Panc1 (cell line): ENCODE data around the gene PDK3. TPM values are rescaled to one million over a fixed set of nuclear protein-coding genes. Genes with fewer than 3 reads are reported as not detected.

Source experiments
- ATAC-seq: fragments of 200-7000 bp; cut with Tn5 transposase; 2 replicates; pipeline ENCODE4 v1.9.1; 2020; ENCODE audit warnings: mild to moderate bottlenecking, moderate library complexity
- BruUV-seq: library from RNA; stranded (reverse); fragments of 400-500 nt; replicated peaks from 2 replicates; lab custom pipeline; 2021; lab: Mats Ljungman, UMichigan
- CTCF ChIA-PET: fragments of 300-600 bp; sonication (Branson Sonifier 250); formaldehyde crosslinking; loops from one replicate; lab custom pipeline; 2022; ENCODE audit warnings: antibody characterized with exemption; lab: Charles Lee
- POLR2A ChIA-PET: fragments of 300-600 bp; sonication (Branson Sonifier 250); formaldehyde crosslinking; loops from one replicate; lab custom pipeline; 2022; ENCODE audit warnings: antibody characterized with exemption; lab: Charles Lee
- DNase-seq: peaks from one replicate; pipeline ENCODE4 v3.0.0-alpha.2; 2010; ENCODE audit warnings: low read depth, low spot score
- H3K27ac ChIP-seq: 2 replicates; pipeline ENCODE4 v1.5.1; 2011; ENCODE audit warnings: mild to moderate bottlenecking, low read length, inconsistent platforms
- H3K27me3 ChIP-seq: fragments of 200-500 bp; sonication (Bioruptor generic); 2 replicates; pipeline ENCODE4 v1.6.0; 2014; ENCODE audit warnings: low read length, inconsistent platforms; ENCODE audit not compliant: control insufficient read depth, insufficient read depth
- H3K36me3 ChIP-seq: fragments of 200-500 bp; sonication (Bioruptor generic); 2 replicates; pipeline ENCODE4 v1.5.1; 2014; ENCODE audit warnings: inconsistent platforms, mild to moderate bottlenecking, low read length, moderate library complexity; ENCODE audit not compliant: control insufficient read depth, insufficient read depth
- H3K4me1 ChIP-seq: 2 replicates; pipeline ENCODE4 v1.5.1; 2011; ENCODE audit warnings: inconsistent platforms, mild to moderate bottlenecking, low read length, moderate library complexity; ENCODE audit not compliant: control insufficient read depth, insufficient read depth
- H3K4me3 ChIP-seq, 2 experiments: 2 replicates each; pipeline ENCODE4 v1.5.1; 2011 to 2012; ENCODE audit warnings: low read depth in 2 of 2, low read length in 2 of 2, mild to moderate bottlenecking in 2 of 2, inconsistent platforms in 1 of 2, moderate library complexity in 1 of 2
- H3K9me3 ChIP-seq: fragments of 200-500 bp; sonication (Bioruptor generic); 2 replicates; pipeline ENCODE4 v1.5.1; 2014; ENCODE audit warnings: low read depth, mild to moderate bottlenecking, inconsistent platforms, low read length, moderate library complexity; ENCODE audit not compliant: control insufficient read depth, insufficient read depth
- POLR2AphosphoS5 ChIP-seq: IDR thresholded peaks from 2 replicates; pipeline ENCODE4 v1.6.1; 2012; ENCODE audit warnings: mild to moderate bottlenecking, low read depth, low read length, moderate library complexity
- SIN3A ChIP-seq: IDR thresholded peaks from 2 replicates; pipeline ENCODE4 v1.6.1; 2012; ENCODE audit warnings: low read depth, mild to moderate bottlenecking, low read length, moderate library complexity, borderline replicate concordance; ENCODE audit not compliant: insufficient read depth
- TCF7L2 ChIP-seq: IDR thresholded peaks from 2 replicates; pipeline ENCODE4 v1.6.1; 2011; ENCODE audit warnings: mild to moderate bottlenecking, low read depth, low read length, inconsistent platforms
- in situ Hi-C: cut with HindIII; loops from 2 replicates; pipeline ENCODE4 v1.10.0; 2016; ENCODE audit warnings: low sequenced_read_pairs, low pct_unique_long_range_greater_than_20kb
- intact Hi-C: fragments of 100-400 bp; cut with micrococcal nuclease; formaldehyde crosslinking; loops from one replicate; pipeline ENCODE4 v1.10.0; 2022; ENCODE audit not compliant: unreplicated experiment
- total RNA-seq: library from RNA; stranded (reverse); gene quantifications from one replicate; pipeline ENCODE4 v1.2.1, GENCODE V29; 2021; ENCODE audit not compliant: unreplicated experiment
- TF ChIP-seq, protein P1 (sequence below): fragments of 450-650 bp; IDR thresholded peaks from 2 replicates; pipeline ENCODE4 v1.5.1; 2017; ENCODE audit warnings: mild to moderate bottlenecking
- TF ChIP-seq, protein P2 (sequence below), 2 experiments: IDR thresholded peaks; 2 replicates each; pipeline ENCODE4 v1.6.1; 2011 to 2012; ENCODE audit warnings: low read depth in 2 of 2, control low read depth in 1 of 2, low read length in 1 of 2, mild to moderate bottlenecking in 1 of 2, moderate library complexity in 1 of 2; ENCODE audit not compliant: insufficient read depth in 1 of 2

PDK3 gene
- total RNA-seq, 1 experiment from 2014 or later = 5.5 TPM

DNA sequence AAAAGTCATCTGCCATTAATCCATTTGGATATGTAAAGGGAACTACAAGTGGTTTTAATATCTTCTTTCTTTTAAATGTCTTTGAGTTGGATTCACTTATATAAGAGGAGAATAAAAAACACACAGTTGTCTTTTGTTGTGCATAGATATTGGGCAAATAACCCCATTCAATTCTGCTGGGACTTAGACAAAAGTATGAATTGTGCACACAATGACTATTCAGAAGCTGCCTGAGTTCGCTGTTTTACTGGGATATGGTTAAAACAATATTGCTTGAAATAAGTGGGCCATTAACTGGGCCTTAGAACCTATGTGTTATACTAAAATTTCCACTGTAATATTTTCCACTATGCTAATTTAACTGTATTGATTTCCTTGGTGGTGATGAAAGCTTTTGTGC, 110.4 kb downstream of the PDK3 start:
- Histone ChIP-seq H3K36me3 (no peaks in the 10 kb centered on the region), H3K9me3 (no peaks in the 10 kb centered on the region), H3K27ac (no peak overlapping the region), H3K4me3 (no peak overlapping the region), H3K4me1 (no peaks in the 10 kb centered on the region), H3K27me3 (no peaks in the 10 kb centered on the region; the same call in none of the 2 replicates)
- BruUV-seq = no TSS peak
- intact Hi-C loops = no loop called here
- ATAC-seq (no peak), DNase-seq (no peak)
- no peak for TF ChIP-seq POLR2AphosphoS5
- TF ChIP-seq, protein P1, sequence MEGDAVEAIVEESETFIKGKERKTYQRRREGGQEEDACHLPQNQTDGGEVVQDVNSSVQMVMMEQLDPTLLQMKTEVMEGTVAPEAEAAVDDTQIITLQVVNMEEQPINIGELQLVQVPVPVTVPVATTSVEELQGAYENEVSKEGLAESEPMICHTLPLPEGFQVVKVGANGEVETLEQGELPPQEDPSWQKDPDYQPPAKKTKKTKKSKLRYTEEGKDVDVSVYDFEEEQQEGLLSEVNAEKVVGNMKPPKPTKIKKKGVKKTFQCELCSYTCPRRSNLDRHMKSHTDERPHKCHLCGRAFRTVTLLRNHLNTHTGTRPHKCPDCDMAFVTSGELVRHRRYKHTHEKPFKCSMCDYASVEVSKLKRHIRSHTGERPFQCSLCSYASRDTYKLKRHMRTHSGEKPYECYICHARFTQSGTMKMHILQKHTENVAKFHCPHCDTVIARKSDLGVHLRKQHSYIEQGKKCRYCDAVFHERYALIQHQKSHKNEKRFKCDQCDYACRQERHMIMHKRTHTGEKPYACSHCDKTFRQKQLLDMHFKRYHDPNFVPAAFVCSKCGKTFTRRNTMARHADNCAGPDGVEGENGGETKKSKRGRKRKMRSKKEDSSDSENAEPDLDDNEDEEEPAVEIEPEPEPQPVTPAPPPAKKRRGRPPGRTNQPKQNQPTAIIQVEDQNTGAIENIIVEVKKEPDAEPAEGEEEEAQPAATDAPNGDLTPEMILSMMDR = no peak
- no peak for TF ChIP-seq TCF7L2
- no peak for TF ChIP-seq SIN3A
- TF ChIP-seq, protein P2, sequence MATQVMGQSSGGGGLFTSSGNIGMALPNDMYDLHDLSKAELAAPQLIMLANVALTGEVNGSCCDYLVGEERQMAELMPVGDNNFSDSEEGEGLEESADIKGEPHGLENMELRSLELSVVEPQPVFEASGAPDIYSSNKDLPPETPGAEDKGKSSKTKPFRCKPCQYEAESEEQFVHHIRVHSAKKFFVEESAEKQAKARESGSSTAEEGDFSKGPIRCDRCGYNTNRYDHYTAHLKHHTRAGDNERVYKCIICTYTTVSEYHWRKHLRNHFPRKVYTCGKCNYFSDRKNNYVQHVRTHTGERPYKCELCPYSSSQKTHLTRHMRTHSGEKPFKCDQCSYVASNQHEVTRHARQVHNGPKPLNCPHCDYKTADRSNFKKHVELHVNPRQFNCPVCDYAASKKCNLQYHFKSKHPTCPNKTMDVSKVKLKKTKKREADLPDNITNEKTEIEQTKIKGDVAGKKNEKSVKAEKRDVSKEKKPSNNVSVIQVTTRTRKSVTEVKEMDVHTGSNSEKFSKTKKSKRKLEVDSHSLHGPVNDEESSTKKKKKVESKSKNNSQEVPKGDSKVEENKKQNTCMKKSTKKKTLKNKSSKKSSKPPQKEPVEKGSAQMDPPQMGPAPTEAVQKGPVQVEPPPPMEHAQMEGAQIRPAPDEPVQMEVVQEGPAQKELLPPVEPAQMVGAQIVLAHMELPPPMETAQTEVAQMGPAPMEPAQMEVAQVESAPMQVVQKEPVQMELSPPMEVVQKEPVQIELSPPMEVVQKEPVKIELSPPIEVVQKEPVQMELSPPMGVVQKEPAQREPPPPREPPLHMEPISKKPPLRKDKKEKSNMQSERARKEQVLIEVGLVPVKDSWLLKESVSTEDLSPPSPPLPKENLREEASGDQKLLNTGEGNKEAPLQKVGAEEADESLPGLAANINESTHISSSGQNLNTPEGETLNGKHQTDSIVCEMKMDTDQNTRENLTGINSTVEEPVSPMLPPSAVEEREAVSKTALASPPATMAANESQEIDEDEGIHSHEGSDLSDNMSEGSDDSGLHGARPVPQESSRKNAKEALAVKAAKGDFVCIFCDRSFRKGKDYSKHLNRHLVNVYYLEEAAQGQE (IDR thresholded peaks at IDR 0.05; ENCODE audit: insufficient read depth in 1 of 2, low read depth in 2 of 2, low read length in 1 of 2) = no peak
- ChIA-PET POLR2A (no interaction called here), CTCF (no interaction called here)
- in situ Hi-C loops = no loop called here

DNA sequence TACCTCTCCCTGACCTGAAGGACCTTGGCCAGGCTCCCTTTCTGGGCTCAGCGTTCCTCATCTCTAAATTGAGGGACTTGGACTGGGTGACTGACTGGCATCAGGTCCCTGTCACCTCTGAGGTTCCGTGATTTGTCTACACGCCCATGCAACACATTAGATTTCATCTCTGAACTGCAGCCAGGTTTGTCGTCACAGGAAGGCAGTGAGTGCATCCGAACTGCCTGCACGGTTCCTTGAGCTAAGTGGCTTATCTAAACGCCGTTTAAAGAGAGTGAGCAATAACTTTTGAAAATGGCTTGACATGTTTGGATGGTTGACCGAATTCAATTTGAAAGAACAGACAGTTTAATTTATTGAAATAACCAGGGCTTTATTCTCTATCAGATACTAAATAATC, 112.0 kb downstream of the PDK3 start:
- H3K27me3 ChIP-seq = no peaks in the 10 kb centered on the region; the same call in none of the 2 replicates
- H3K4me3 ChIP-seq = no peak overlapping the region
- H3K4me1 ChIP-seq = no peaks in the 10 kb centered on the region
- ATAC-seq = no peak
- no peaks in the 10 kb centered on the region for H3K36me3 ChIP-seq
- intact Hi-C loops (no loop called here), in situ Hi-C loops (no loop called here)
- no peak overlapping the region for H3K27ac ChIP-seq
- no peak for DNase-seq
- TF ChIP-seq, protein P2 (IDR thresholded peaks at IDR 0.05; ENCODE audit: insufficient read depth in 1 of 2, low read depth in 2 of 2, low read length in 1 of 2) = no peak
- TF ChIP-seq, protein P1 = no peak
- TF ChIP-seq SIN3A = no peak
- TF ChIP-seq POLR2AphosphoS5 = no peak
- no peak for TF ChIP-seq TCF7L2
- CTCF ChIA-PET = no interaction called here
- no TSS peak for BruUV-seq
- no peaks in the 10 kb centered on the region for H3K9me3 ChIP-seq
- POLR2A ChIA-PET = no interaction called here

Other genes with a start within 250 kb of the PDK3 start
- not detected for gene SUPT20HL2, start 151.2 kb upstream of the PDK3 start, total RNA-seq
- gene SUPT20HL1, start 104.6 kb upstream of the PDK3 start, total RNA-seq = not detected
- 0.03 TPM for gene PCYT1B, start 182.1 kb downstream of the PDK3 start, total RNA-seq
- gene POLA1, start 228.6 kb downstream of the PDK3 start, total RNA-seq = 10.5 TPM